ENCODE measurements around the gene HDAC10. TPM values are rescaled to one million over a fixed set of nuclear protein-coding genes. Genes with fewer than 3 reads are reported as not detected.

Gene HDAC10
- polyA plus RNA-seq, 1 of the 3 experiments (the other 2 are of a cell fraction), result 51.9 TPM

Other genes starting within 250 kb of the HDAC10 start
- gene IL17REL, start 238.5 kb downstream of the HDAC10 start, polyA plus RNA-seq (2012; rRNA removed), result not detected in 2 replicates
- not detected in 2 replicates for gene TTLL8, start 193.0 kb downstream of the HDAC10 start, polyA plus RNA-seq (2012; rRNA removed)
- gene MLC1, start 165.8 kb downstream of the HDAC10 start, polyA plus RNA-seq (2012; rRNA removed), result not detected in 2 replicates
- 2.1 and 3.0 TPM in 2 replicates for gene MOV10L1, start 161.3 kb downstream of the HDAC10 start, polyA plus RNA-seq (2012; rRNA removed)
- gene PANX2, start 80.5 kb downstream of the HDAC10 start, polyA plus RNA-seq (2012; rRNA removed), result 1.3 and 2.4 TPM in 2 replicates
- gene TRABD, start 65.4 kb downstream of the HDAC10 start, polyA plus RNA-seq (2012; rRNA removed), result 36.7 and 50.6 TPM in 2 replicates
- 23.3 and 26.7 TPM in 2 replicates for gene SELENOO, start 50.3 kb downstream of the HDAC10 start, polyA plus RNA-seq (2012; rRNA removed)
- 40.4 and 42.8 TPM in 2 replicates for gene TUBGCP6, start 6.2 kb downstream of the HDAC10 start, polyA plus RNA-seq (2012; rRNA removed)
- gene MAPK12, start 10.4 kb upstream of the HDAC10 start, polyA plus RNA-seq (2012; rRNA removed), result 118 TPM in 2 replicates
- 36.0 and 38.3 TPM in 2 replicates for gene MAPK11, start 19.1 kb upstream of the HDAC10 start, polyA plus RNA-seq (2012; rRNA removed)
- 85.8 and 108 TPM in 2 replicates for gene PLXNB2, start 56.4 kb upstream of the HDAC10 start, polyA plus RNA-seq (2012; rRNA removed)
- gene DENND6B, start 75.7 kb upstream of the HDAC10 start, polyA plus RNA-seq (2012; rRNA removed), result 5.6 and 5.8 TPM in 2 replicates
- gene PPP6R2, start 92.1 kb upstream of the HDAC10 start, polyA plus RNA-seq (2012; rRNA removed), result 45.1 and 45.7 TPM in 2 replicates
- gene SBF1, start 223.8 kb upstream of the HDAC10 start, polyA plus RNA-seq (2012; rRNA removed), result 24.2 and 29.1 TPM in 2 replicates
- 0.49 and 0.61 TPM in 2 replicates for gene ADM2, start 230.3 kb upstream of the HDAC10 start, polyA plus RNA-seq (2012; rRNA removed)
- gene MIOX, start 235.6 kb upstream of the HDAC10 start, polyA plus RNA-seq (2012; rRNA removed), result 0.05 and 0.06 TPM in 2 replicates